ENCODE data around the gene GPC1.

- no peak for TF ChIP-seq POLR2AphosphoS5 (IDR thresholded peaks at IDR 0.05; ENCODE audit: low read depth, low read length)
- no peak for TF ChIP-seq FOXP2 (optimal IDR thresholded peaks at IDR 0.05; ENCODE audit: borderline replicate concordance, extremely low read depth, extremely low read length, insufficient read depth)
- no peak for TF ChIP-seq REST (IDR thresholded peaks at IDR 0.05; ENCODE audit: insufficient read depth in 1 of 2, low read depth in 2 of 2, low read length in 2 of 2)
- TF ChIP-seq SIN3A (IDR thresholded peaks at IDR 0.05; ENCODE audit: borderline replicate concordance, insufficient read depth, low read length): no peak
- TF ChIP-seq TAF1 (IDR thresholded peaks at IDR 0.05; ENCODE audit: borderline replicate concordance, insufficient read depth, low read length): no peak
Observed at GRCh38 chr2:240396623-240397541, 38.6 kb upstream of the GPC1 start.

All from PFSK-1 (cell line).